ENCODE results near the gene SLC17A4. TPM values are rescaled to one million over a fixed set of nuclear protein-coding genes. Genes with fewer than 3 reads are reported as not detected.

SLC17A4 gene
- total RNA-seq, 4 donors from 2014 or later = not detected

DNA sequence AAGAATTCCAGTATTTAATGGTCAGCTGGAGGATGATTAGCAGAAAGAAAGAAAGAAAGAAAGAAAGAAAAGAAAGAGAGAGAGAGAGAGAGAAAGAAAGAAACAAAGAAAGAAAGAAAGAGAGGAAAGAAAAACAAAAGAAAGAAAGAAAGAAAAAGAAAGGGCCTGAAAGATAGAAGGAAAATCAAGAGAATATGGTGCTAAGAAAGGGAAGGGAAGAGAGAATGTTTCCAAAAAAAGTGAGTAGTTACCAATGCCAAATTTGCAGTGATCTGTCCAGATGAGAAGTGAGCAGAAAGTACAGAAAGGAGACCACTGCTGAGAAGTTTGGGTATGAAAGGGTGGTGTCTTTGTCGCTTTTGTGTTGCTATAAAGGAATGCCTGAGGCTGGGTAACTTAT, 26.6 kb downstream of the SLC17A4 start:
- Histone ChIP-seq H3K9me3 (no peaks in the 10 kb centered on the region), H3K4me3 (no peak overlapping the region), H3K27ac (no peak overlapping the region), H3K27me3 (no peaks in the 10 kb centered on the region), H3K4me1 (no peaks in the 10 kb centered on the region), H3K36me3 (no peaks in the 10 kb centered on the region)
- DNase-seq (ENCODE audit: low spot score in 2 of 2) = no peak
- 61 to 70% methylated on average over 1 of the region's 1 CpG for WGBS, 2 donors
- TF ChIP-seq, protein P1, sequence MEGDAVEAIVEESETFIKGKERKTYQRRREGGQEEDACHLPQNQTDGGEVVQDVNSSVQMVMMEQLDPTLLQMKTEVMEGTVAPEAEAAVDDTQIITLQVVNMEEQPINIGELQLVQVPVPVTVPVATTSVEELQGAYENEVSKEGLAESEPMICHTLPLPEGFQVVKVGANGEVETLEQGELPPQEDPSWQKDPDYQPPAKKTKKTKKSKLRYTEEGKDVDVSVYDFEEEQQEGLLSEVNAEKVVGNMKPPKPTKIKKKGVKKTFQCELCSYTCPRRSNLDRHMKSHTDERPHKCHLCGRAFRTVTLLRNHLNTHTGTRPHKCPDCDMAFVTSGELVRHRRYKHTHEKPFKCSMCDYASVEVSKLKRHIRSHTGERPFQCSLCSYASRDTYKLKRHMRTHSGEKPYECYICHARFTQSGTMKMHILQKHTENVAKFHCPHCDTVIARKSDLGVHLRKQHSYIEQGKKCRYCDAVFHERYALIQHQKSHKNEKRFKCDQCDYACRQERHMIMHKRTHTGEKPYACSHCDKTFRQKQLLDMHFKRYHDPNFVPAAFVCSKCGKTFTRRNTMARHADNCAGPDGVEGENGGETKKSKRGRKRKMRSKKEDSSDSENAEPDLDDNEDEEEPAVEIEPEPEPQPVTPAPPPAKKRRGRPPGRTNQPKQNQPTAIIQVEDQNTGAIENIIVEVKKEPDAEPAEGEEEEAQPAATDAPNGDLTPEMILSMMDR (IDR thresholded peaks at IDR 0.05) = no peak
- TF ChIP-seq POLR2A (IDR thresholded peaks at IDR 0.05) (no peak), EP300 (IDR thresholded peaks at IDR 0.05) (no peak)

DNA sequence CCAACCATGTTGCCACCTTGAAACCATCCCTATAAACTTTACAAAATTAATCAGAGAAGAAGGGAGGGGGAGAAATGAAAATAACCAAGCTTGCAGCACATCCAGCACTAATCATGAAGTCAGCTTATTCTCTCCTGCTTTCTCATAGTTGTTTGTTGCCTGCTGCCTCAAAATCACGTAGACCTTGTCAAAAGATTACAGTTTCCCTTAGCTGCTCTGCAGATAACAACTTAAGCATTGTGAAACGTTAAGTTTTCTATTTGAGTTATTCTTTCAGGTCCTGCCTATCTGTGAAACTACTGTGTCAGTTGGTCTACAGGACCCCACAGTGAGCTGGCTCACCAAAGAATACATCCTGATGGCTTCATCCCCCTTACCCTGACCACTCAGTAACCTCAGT, 32.9 kb downstream of the SLC17A4 start:
- no peak overlapping the region for H3K4me3 ChIP-seq
- DNase-seq (ENCODE audit: low spot score in 2 of 2) = no peak
- WGBS, 2 donors = 62 to 69% methylated on average over 2 of the region's 2 CpGs
- no peaks in the 10 kb centered on the region for H3K27me3 ChIP-seq
- H3K4me1 ChIP-seq = no peaks in the 10 kb centered on the region
- no peak for TF ChIP-seq EP300 (IDR thresholded peaks at IDR 0.05)
- TF ChIP-seq, protein P1 (IDR thresholded peaks at IDR 0.05) = no peak
- no peak for TF ChIP-seq POLR2A (IDR thresholded peaks at IDR 0.05)
- no peaks in the 10 kb centered on the region for H3K36me3 ChIP-seq
- H3K27ac ChIP-seq = no peak overlapping the region
- H3K9me3 ChIP-seq = no peaks in the 10 kb centered on the region

DNA sequence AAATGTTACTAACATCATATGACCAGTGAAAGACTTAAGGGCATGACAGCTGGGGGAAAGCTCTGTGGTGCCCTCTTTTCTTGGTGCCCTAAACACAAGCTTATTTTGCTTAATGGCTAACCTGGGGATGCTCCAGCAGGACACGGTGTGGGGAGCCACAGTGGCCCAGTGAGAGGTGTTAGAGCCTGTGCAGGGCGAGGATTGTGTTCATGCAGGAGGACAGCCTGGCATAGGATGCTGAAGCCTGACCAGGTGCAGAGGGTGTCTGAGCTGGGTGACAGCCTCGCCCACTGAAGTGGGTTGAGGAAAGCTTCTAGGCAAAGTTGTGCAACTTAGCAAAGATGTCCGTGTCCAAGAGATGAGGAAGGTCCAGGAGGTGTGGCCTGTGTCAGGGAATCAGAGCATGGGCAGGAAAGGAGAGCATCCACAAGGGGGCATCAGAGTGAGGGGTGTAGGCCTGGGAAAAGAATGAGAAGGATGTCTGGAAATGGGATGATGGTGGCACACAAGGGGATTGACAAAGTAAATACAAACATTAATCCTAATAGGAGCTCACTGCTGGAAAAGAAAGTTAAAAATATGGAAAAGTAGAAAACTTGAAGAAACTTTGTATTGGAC, 33.9 kb downstream of the SLC17A4 start:
- H3K27ac ChIP-seq = no peak overlapping the region
- H3K36me3 ChIP-seq = no peaks in the 10 kb centered on the region
- H3K9me3 ChIP-seq = no peaks in the 10 kb centered on the region
- DNase-seq (ENCODE audit: low spot score in 2 of 2) = peak in 1 of 2 donors; percentile 45
- WGBS, 2 donors = 66 to 78% methylated on average over 4 of the region's 4 CpGs
- H3K4me1 ChIP-seq = no peaks in the 10 kb centered on the region
- H3K4me3 ChIP-seq = no peak overlapping the region
- H3K27me3 ChIP-seq = no peaks in the 10 kb centered on the region
- TF ChIP-seq EP300 (IDR thresholded peaks at IDR 0.05) (no peak), POLR2A (IDR thresholded peaks at IDR 0.05) (no peak)
- TF ChIP-seq, protein P1 (IDR thresholded peaks at IDR 0.05) = peak in 2 of 5 experiments; percentile 23 to 24

DNA sequence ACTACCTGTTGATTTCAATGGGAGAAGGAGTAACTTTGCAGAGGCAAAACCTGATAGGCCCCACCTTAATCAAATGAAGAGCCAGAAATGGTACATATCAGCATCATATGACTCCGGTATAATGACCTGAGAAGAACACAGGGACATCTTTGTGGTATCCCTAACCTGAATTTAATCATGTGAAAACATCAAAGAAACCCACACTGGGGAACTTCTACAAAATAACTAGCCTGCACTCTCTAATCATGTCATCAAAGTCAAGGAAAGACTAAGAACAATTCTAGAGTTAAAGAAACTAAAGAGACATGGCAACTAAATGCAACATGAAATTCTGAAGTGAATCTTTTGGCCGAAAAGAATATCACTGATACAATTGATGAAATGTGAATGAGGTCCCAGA, 34.9 kb downstream of the SLC17A4 start:
- Histone ChIP-seq H3K36me3 (no peaks in the 10 kb centered on the region), H3K27ac (no peak overlapping the region), H3K4me1 (no peaks in the 10 kb centered on the region), H3K9me3 (no peaks in the 10 kb centered on the region), H3K27me3 (no peaks in the 10 kb centered on the region), H3K4me3 (no peak overlapping the region)
- DNase-seq (ENCODE audit: low spot score in 2 of 2) = no peak
- 84% methylated on average over 2 of the region's 2 CpGs for WGBS, 2 donors
- TF ChIP-seq EP300 (IDR thresholded peaks at IDR 0.05) (no peak), POLR2A (IDR thresholded peaks at IDR 0.05) (no peak)
- TF ChIP-seq, protein P1 (IDR thresholded peaks at IDR 0.05) = no peak

DNA sequence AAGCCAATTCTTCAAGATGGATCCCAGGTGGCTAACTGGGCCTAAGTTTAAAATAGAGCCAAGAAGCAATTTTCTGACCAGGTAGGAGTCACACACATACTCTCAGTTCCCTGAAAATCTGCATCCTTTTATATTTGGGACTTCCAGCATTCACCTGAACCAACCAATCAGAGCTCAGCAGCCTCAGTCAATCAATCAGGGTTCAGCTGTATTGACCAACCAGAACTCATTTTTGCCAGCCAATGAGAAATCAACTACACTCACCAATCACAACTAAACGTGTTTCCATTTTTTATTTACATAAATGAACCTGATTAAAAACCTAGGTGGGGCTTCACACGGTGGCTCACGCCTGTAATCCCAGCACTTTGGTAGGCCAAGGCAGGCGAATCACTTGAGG, 37.5 kb downstream of the SLC17A4 start:
- Histone ChIP-seq H3K36me3 (no peaks in the 10 kb centered on the region), H3K27me3 (no peaks in the 10 kb centered on the region), H3K4me3 (no peak overlapping the region), H3K4me1 (no peaks in the 10 kb centered on the region), H3K9me3 (no peaks in the 10 kb centered on the region), H3K27ac (no peak overlapping the region)
- no peak for TF ChIP-seq POLR2A (IDR thresholded peaks at IDR 0.05)
- TF ChIP-seq, protein P1 (IDR thresholded peaks at IDR 0.05) = no peak
- no peak for TF ChIP-seq EP300 (IDR thresholded peaks at IDR 0.05)
- WGBS, 2 donors = 83 to 88% methylated on average over 4 of the region's 4 CpGs
- no peak for DNase-seq (ENCODE audit: low spot score in 2 of 2)

All from tibial nerve (tissue), 4 donors.